Ishikawa (cell line): ENCODE data around the gene GMPR.

Experiments used
- CEBPB ChIP-seq: IDR thresholded peaks from 2 replicates; pipeline ENCODE4 v1.6.1; 2012
- CREB1 ChIP-seq: IDR thresholded peaks from 2 replicates; pipeline ENCODE4 v1.6.1; 2012; ENCODE audit warnings: low read depth
- EGR1 ChIP-seq: IDR thresholded peaks from 2 replicates; pipeline ENCODE4 v1.6.1; 2012
- EP300 ChIP-seq: IDR thresholded peaks from 2 replicates; pipeline ENCODE4 v1.6.1; 2012; ENCODE audit warnings: borderline replicate concordance
- FOXM1 ChIP-seq: IDR thresholded peaks from 2 replicates; pipeline ENCODE4 v1.6.1; 2012; ENCODE audit warnings: low read depth, borderline replicate concordance
- MAX ChIP-seq: IDR thresholded peaks from 2 replicates; pipeline ENCODE4 v1.6.1; 2012
- NFIC ChIP-seq: IDR thresholded peaks from 2 replicates; pipeline ENCODE4 v1.6.1; 2012
- RAD21 ChIP-seq: IDR thresholded peaks from 2 replicates; pipeline ENCODE4 v1.6.1; 2012; ENCODE audit warnings: low read depth
- REST ChIP-seq: IDR thresholded peaks from 2 replicates; pipeline ENCODE4 v1.6.1; 2012; ENCODE audit warnings: low read depth, mild to moderate bottlenecking
- TAF1 ChIP-seq: IDR thresholded peaks from 2 replicates; pipeline ENCODE4 v1.6.1; 2012; ENCODE audit warnings: low read depth, mild to moderate bottlenecking
- TCF12 ChIP-seq: IDR thresholded peaks from 2 replicates; pipeline ENCODE4 v1.6.1; 2012; ENCODE audit warnings: low read depth
- TEAD4 ChIP-seq: IDR thresholded peaks from 2 replicates; pipeline ENCODE4 v1.6.1; 2012
- USF1 ChIP-seq: IDR thresholded peaks from 2 replicates; pipeline ENCODE4 v1.6.1; 2012
- YY1 ChIP-seq: IDR thresholded peaks from 2 replicates; pipeline ENCODE4 v1.6.1; 2012; ENCODE audit warnings: low read depth
- ZBTB7A ChIP-seq: IDR thresholded peaks from 2 replicates; pipeline ENCODE4 v1.6.1; 2012; ENCODE audit warnings: low read depth

Gene GMPR

GRCh38 chr6:16236631-16237199, 1.7 kb upstream of the GMPR start:
- TF ChIP-seq EP300 (no peak), FOXM1 (no peak), TEAD4 (no peak), NFIC (no peak), USF1 (no peak), TCF12 (no peak), YY1 (no peak), TAF1 (no peak), CREB1 (no peak), ZBTB7A (no peak), CEBPB (no peak), MAX (no peak), EGR1 (no peak)

GRCh38 chr6:16237242-16237641, 1.1 kb upstream of the GMPR start:
- TF ChIP-seq NFIC (no peak), TEAD4 (no peak), CREB1 (no peak), MAX (no peak), CEBPB (no peak), ZBTB7A (no peak), RAD21 (no peak), TAF1 (no peak), REST (no peak), EP300 (no peak), YY1 (no peak), FOXM1 (no peak), EGR1 (no peak), USF1 (no peak), TCF12 (no peak)

GRCh38 chr6:16238963-16239797, 793 bp downstream of the GMPR start:
- TF ChIP-seq EGR1 (no peak), YY1 (no peak), ZBTB7A (no peak), TAF1 (no peak), FOXM1 (no peak), CEBPB (no peak), NFIC (no peak), USF1 (no peak), CREB1 (no peak), EP300 (no peak), RAD21 (no peak), TCF12 (no peak), MAX (no peak), TEAD4 (no peak), REST (no peak)

- TF ChIP-seq FOXM1: no peak
- TF ChIP-seq TEAD4: no peak
- TF ChIP-seq YY1: no peak
- TF ChIP-seq NFIC: no peak
- TF ChIP-seq CEBPB: no peak
- TF ChIP-seq REST: no peak
- no peak for TF ChIP-seq EP300
- TF ChIP-seq TAF1: no peak
- no peak for TF ChIP-seq EGR1
These were observed 1.4 kb downstream of the GMPR start for GRCh38 chr6:16239798-16240123.
